ENCODE data around the gene GPATCH2L.

GPATCH2L gene

DNA sequence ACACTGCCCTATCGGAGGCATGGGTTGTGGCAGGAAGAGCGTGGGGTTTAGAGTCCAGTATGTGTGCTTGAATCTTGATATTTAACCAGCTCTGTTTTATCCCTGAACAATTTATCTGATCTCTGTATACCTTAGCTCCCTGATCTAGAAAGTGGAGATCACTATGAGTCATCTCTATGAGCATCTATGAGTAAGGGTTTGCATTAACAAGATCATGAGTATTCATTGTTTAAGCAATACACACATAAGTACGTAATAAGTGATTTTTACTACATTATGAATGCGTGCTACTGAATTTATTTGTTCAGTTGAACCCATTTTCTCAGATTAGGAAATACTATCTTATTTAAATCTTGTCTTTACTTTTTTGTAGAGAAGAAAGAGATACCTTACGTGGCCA is 49.4 kb downstream of the GPATCH2L start:
- DNase-seq (ENCODE audit: low read depth): no peak

DNA sequence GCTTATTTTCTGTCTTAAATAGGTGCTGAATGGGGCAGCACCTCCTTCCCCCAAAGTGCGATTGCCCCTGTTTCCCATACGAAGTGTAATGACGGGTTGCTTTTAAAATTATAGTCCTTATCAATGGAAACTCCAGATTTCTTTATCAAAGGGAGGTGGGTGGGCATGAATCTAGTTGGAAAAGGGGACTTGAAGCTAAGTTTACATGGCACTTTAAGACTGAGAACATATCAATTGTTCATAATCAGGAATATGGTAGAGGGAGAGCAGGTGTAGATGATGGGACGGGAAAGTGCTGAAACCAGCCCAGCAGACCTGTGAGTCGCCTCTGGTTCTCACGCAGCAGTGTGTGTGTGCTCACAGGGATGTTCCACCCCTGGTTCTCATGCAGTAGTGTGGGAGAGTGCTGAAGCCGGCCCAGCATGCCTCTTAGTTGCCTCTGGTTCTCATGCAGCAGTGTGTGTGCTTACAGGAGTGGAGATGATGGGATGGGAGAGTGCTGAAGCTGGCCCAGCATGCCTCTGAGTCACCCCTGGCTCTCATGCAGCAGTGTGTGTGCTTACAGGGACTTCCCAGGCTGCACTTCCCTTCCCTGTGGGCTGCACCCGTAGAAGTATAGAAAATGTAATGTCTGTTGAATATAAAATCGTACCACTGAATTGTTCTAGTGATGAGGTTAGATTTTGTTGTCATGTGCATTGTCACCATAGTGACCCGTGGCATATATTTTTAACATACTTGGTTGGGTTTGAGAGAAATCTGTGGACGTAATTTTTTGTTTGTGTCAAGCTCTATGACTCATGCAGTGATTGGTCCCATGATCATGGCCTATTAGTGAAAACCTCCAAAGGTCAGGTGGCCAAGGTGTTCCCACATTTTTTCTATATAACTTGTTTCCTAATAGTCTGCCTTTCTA is 51.6 kb downstream of the GPATCH2L start:
- DNase-seq (ENCODE audit: low read depth): no peak

DNA sequence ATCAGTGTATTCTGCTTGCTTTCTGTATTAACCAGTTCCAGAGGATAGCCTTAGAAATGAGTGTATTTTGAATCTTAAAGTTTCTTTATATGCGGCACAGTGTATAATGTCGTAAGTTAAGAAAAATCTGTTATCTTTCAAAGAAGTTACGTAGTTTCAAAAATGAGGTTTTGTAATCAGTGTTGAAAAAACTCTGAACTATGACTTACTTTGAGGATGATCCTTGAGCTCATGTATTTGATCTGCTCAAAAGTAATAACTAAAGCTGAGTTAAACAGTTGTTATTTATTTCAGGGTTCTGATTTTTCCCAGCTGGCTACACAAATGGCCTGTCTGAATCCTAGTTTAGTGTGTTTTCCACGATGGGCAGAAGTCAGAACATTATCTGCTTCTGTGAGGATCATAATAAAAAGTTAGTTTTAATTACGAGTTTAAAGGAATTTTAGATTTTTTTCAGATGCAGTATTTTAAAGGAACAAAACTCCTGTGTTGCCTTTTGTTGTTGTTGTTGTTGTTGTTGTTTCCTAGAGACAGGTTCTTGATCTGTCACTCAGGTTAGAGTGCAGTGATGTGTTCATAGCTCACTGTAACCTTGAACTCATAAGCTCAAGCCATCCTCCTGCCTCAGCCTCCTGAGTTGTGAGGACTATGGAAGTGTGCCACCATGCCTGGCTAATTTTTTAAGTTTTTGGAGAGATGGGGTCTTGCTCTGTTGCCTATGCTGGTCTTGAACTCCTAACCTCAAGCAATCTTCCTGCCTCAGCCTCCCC is 52.9 kb downstream of the GPATCH2L start:
- DNase-seq (ENCODE audit: low read depth): no peak

DNA sequence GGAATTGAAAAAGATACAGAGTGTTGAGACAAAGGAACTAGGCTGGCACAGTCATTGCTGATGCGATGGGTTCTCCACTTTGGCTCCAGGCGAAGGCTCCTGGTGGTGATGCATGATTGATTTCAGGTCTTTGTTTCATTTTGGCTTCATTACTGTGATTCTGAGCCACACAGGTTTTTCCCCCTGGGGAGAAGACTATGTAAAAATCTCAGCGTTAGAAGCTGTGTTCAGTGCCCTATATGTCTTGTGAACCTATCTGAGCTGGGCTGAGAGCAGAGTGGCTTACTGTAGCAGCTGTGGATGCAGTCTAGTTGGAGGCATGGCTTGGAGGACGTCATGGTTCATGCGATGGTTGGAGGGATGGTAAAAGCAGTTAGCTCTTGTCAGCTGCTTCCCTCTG is 54.0 kb downstream of the GPATCH2L start:
- no peak for DNase-seq (ENCODE audit: low read depth)

DNA sequence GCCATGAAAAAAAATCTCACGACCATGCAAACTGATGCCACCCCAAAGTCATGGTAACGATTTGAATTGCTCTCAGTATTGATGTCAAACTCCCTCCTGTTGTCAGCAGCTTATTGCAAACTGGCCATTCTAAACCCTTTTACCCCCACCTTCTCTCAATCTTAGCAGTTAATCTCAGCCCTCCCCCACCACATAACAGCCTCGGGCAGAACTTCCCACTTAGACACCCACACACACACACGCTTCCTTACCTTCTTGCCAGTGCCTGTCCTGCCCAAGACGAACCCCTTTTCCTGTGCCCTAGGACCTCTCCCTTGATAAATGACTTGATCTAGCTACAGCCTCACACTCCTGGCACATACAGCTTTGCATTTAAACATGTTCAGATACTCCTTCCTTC is 56.6 kb downstream of the GPATCH2L start:
- DNase-seq (ENCODE audit: low read depth): no peak

DNA sequence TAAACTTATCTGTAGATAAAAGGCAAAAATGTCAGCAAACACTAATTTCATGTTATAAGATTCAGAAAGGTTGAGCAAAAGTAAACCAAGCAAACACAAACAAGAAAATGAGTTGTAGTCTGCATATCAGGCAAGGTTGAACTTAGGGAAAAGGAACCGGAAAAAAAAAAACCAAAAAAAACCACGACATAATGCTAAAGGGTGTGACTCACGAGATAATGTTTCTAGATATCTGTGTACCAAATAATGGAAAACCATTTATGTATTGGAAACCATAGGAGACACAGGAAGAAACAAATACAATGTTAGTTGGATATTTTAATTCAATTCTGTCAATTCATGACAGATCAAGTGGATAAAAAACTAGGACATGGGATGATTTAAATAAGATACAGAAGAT is 60.5 kb downstream of the GPATCH2L start:
- no peak for DNase-seq (ENCODE audit: low read depth)

DNA sequence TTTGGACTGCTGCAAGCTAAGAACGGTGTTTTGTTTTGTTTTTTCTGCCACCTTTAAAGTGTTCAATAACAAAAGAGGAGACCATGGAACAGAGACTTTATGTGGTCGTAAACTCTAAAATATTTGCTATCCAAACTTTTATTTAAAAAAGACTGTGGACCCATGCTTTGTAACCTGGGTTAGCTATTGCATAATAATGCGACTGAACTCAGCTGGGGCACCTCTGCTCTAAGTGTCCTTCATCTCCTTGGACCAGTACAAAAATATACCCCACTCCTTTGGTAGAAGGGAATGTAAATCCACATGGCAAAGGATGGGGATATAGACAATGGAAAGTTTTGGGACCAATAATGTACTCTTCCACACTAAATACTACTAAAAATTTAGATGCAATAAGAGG is 65.5 kb downstream of the GPATCH2L start:
- no peak for DNase-seq (ENCODE audit: low read depth)

DNA sequence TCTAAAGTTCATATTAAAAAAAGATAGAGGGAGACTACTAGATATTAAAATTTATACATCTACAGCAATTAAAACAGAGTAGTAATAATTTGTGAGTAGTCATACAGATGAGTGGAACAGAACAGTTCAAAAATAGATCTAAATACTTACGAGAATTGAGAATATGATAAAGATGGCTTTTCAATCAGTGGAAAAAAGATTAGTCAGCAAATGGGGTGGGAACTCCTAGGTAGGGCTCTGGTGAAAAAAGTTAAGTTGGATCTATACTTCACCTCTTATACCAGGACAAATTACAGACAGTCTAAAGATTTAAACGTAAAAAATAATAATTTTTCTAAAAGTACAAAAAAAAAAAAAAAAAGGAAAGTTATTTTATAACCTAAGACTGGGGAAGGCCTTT is 66.9 kb downstream of the GPATCH2L start:
- DNase-seq (ENCODE audit: low read depth): no peak

DNA sequence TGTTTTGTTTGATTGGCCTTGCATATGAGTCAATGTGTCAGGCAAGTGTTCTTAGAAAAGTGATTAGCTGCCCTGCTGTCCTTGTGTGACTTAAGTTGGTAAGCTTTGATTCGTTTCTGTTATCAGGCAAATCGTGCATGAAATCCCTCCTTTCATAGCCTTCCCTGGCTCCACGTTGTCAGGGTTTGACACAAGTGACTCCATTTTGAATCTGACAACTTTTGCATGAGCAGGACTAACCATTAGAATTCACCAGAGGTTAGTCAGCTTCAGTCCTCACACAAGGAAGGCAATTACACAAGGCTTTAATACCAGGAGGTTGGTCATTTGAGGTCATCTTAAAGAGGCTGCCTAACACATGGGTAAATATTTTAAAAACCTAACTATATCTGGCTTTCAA is 68.2 kb downstream of the GPATCH2L start:
- DNase-seq (ENCODE audit: low read depth): no peak

DNA sequence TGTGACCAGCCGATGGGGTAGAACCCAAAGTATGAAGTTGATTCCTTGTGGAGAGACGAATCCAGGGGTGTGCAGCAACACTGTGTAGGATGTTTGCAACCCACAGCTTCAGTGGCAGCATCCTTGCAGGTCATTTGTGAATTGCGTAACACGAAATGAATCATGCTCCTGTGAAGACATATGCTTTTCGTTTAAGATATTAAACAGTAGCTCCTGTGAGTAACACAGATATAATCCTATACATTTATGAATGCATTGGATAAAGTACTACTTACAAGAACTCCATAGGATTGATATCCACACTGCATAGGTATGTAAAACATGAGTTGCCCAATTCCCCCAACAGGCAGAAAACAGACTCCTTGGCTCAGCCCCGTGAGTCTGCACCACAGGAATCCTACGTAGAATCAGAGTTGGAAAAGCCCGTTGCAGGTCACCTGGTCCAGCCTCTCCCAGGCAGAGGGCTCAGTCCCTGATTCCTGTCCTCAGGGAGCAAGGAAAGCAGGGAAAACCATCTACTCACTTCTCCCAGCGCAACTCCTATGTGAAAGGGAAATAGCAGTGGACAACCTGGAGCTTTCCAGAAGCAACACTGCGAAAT is 75.8 kb downstream of the GPATCH2L start:
- DNase-seq (ENCODE audit: low read depth): no peak

DNA sequence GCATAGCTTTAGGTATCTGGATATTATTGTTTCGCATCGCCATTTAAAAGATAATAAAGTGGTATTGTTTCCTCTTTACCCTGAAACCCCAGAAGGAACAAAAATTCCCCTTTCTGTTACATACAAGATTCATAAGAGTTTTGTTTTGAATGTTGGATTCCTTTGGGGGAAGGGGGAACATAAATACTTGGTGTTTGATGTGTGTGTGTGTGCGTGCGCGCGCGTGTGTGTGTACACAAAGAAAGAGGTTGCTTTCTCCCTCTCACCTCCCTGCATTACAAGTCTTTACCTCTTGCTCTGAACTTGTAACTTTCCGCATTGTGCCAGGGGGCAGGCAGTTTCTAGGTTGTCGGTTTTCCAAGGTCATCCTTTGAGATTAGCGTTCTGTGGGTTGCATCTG is 76.4 kb downstream of the GPATCH2L start:
- DNase-seq (ENCODE audit: low read depth): no peak

DNA sequence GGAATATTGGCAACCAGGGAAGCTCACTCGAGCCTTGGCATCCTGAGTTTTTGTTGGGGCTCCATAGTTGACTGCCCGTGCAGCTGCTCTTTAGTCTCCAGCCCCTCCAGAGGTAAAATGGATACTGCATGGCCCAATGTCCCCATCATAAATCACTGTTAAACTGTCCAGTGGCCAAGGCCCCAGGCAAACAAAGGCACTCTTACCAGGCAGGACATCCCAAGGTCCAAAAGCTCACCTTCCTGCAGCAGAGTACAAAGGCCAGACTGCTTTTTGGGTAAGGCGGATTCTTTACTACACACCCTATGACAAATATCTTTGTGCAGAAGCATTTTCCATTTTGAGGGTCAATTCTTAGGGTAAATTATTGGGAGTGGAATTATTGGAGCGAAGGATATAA is 81.1 kb downstream of the GPATCH2L start:
- no peak for DNase-seq (ENCODE audit: low read depth)

DNA sequence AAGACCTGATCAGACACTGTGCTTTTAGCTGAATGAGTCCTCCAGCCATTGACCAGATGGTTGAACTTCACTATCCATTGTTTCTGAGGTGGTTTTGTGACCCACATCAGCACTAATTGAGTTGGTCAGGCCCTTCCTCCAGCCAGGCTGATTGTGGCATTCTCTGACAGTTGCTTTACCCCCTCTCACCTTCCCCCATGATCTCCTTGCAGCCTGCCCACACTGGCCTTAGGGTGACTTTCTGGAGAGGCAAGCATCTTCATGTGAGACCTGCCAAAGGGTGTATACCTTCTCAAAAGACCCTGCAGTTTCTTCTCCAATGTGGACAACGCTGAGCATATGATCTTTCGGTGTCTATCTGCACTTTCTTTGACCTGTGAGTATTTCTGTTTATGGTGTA is 83.9 kb downstream of the GPATCH2L start:
- no peak for DNase-seq (ENCODE audit: low read depth)

DNA sequence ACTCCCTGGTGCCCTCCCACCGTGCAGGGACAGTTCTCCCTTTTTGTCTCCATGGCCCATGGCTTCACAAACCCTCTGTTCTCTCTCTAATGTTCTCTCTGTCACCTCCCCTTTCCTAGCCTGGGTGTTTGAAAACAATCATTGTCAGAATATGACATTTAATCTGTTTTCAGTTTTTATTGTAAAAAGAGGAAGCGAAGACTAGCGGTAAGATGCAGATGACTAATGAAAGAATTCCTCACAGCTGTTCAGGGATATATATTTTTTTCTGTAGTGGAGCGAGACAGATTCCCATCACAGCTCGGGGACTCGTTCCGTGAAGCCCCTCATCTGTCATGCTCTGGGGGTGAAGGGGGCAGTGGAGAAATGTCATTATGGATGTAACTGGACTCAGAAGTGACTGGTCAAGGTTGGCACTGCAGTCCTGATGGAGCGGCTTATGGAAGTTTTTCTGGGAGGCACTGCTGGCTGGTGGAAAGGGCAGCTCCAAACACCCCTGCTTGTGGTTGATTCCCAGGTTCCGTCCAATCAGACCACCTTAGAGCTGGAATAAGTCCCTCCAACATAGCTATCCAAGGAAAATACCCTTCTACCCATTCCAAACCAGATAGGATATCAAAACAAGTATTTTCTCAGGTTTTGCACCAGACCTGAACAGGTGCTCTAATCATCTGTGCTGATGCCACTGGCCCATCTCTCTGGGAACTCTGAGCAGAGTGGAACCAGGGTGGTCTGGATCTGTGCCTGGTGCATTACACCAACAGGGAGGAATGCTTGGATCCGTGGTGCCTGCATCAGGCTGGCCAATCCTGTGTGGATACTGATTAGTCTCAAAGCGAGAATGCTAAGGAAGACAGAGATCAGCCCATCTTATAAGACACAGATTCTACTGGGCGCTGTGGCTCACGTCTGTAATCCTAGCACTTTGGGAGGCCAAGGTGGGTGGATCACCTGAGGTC is 84.7 kb downstream of the GPATCH2L start:
- no peak for DNase-seq (ENCODE audit: low read depth)

DNA sequence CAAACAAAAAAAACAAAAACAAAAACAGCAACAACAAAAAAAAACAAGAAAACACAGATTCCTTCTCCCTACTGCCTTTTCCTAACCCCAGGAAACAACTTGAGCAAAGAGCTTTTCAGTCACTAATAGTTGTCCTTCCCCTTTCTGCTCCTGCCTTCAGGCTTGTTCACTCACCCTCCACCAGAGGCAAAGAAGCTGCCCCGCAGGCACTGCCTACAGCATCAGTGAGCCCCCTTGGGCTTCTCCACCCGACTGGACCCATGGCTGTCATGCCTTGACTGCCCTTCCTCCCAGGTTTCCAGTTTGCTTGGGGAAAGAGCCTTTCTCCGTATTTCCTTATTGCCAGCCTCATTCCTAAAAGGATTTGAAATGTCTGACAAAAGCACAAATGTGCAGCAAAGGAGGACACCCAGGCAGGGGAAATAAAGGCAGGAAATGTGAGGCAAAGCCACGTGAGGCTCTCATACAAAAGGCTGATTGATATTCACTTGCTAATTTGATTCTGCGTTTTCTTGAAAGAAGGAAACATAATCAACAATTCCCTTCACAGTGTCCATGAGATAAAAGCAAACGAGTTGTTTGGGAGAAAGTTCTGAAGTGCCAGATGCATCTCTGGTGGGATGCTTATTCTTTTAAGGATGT is 85.7 kb downstream of the GPATCH2L start:
- no peak for DNase-seq (ENCODE audit: low read depth)

DNA sequence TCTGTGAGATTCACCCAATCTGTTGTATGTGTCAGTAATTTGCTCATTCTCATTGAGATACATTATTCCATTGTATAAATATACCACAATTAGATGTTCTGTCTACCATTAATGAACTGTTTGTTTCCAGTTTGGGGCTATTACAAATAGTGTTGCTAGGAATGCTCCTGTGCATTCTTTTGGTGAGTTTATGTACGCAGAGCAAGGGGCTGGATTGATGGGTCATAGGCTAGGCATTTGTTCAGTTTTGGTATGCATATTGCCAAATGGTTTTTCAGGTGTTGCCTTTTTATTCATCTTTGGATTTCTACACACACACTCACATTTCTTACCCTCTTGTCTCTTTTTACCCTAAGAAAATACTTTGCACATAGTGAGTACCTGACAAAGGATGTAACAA is 93.4 kb downstream of the GPATCH2L start:
- DNase-seq (ENCODE audit: low read depth): no peak

DNA sequence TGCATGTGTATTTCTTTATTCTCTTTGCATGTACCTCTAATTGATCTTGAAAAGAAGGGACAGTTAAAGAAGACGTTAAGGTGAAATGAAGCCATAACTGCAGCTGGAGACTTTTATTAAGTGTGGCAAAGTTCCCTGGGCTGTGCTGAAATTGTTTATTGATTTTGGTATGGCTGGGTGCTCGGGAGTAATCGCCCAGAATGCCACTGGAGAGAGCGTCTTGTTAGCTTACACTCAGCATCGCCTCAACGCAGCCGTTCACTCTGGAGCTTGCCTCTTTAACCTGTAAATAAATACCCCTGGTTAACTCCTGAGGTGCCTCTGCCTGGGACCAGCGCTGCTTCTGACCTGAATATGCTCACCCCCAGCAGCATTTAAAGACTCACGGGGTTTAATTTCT is 98.6 kb downstream of the GPATCH2L start:
- no peak for DNase-seq (ENCODE audit: low read depth)

DNA sequence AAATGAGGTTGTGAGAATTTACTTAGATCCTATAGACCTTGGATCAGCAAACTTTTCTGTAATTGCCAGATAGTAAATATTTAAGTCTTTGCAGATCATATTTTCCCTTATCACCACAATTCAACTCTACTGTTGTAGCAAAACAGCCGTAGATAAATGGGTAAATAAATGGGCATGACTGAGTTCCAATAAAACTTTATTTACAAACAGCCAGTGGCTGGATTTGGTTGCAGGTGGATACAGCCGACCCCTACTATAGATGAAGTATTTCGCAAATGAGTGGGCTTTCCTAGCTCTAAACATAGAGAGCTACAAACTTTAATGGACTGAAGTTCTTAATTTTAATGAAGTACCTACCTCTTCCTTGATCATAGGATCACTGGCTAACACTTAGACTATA is 100.7 kb downstream of the GPATCH2L start:
- DNase-seq (ENCODE audit: low read depth): no peak

DNA sequence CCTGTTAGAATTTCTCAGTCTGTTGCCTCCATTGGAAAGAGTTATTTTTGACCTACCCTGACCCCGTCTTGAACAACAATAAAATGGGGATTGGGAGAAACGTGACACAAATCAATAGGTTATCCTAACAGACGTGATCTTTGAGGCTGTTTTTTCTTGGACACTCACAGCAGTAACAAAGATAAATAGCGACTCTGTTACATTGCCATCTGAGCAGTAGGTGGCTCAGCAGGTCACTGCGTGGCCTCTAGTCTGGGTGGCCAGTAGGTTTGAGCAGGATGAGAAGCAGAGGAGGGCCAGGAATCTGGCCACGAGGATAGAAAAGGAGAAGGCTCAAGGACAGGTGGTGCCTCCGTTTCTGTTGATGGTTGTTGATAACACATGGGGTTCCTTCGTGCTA is 101.4 kb downstream of the GPATCH2L start:
- DNase-seq (ENCODE audit: low read depth): no peak

DNA sequence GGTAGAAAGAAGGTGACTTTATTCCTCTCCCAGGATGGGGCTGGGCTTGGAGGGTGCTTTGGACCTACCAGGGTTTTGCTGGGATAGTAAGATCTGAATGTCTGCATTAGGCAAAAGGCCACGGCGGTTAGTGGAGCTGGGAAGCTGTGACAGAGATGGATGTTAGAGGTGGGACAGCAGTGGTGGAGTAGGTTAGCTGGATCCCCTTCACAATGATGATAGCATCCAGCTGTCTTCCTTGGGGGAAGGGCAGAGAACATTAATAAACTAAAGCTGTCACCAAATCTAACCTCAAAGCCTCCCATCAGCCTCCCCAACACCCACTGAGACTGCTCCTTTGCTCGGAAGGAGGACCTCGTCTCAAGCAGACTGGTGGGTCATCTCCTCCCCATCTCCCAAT is 104.8 kb downstream of the GPATCH2L start:
- DNase-seq (ENCODE audit: low read depth): no peak

DNA sequence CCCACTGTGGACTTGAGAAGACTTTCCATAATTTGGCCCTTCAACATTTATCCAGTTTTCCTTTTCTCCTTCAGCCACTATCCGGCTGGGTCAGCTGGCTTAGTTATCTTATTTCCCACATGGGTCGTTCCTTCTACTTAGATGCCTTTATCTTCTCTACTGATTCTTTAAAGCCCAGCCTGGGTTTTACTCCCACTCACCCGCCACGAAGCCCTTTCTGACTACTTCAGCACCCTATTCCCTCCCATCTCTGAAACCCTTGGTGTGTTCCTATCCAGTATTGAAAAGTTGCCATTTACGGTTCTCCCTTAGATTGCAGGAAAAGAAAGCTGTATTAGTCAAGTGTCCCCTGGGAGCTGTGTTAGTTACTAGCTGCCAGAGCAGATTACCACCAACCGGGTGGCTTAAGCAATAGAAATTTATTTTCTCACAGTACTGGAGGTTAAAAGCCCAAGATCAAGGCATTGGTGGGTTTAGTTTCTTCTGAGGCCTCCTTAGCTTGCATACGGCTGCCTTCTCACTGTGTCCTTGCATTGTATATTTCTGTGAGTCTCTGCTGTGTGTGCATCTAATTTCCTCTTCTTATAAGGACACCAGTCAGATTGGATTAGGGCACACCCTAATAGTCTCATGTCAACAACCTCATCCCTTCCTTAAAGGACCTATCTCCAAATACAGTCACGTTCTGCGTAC is 105.5 kb downstream of the GPATCH2L start:
- no peak for DNase-seq (ENCODE audit: low read depth)
